HL-60 (cell line): ENCODE measurements around the gene PKDCC.

Experiments
- GABPA ChIP-seq: IDR thresholded peaks from 2 replicates; pipeline ENCODE4 v1.6.1; 2012; ENCODE audit warnings: low read depth
- POLR2AphosphoS5 ChIP-seq: IDR thresholded peaks from 2 replicates; pipeline ENCODE4 v1.6.1; 2012; ENCODE audit warnings: low read depth
- TF ChIP-seq, protein P1 (sequence below): IDR thresholded peaks from one replicate; pipeline ENCODE4 v1.5.1; 2011; ENCODE audit warnings: low read length, control low read depth, inconsistent platforms; ENCODE audit not compliant: insufficient read depth
- TF ChIP-seq, protein P2 (sequence below): IDR thresholded peaks from 2 replicates; pipeline ENCODE4 v1.6.1; 2012; ENCODE audit warnings: low read depth; ENCODE audit not compliant: insufficient replicate concordance

DNA sequence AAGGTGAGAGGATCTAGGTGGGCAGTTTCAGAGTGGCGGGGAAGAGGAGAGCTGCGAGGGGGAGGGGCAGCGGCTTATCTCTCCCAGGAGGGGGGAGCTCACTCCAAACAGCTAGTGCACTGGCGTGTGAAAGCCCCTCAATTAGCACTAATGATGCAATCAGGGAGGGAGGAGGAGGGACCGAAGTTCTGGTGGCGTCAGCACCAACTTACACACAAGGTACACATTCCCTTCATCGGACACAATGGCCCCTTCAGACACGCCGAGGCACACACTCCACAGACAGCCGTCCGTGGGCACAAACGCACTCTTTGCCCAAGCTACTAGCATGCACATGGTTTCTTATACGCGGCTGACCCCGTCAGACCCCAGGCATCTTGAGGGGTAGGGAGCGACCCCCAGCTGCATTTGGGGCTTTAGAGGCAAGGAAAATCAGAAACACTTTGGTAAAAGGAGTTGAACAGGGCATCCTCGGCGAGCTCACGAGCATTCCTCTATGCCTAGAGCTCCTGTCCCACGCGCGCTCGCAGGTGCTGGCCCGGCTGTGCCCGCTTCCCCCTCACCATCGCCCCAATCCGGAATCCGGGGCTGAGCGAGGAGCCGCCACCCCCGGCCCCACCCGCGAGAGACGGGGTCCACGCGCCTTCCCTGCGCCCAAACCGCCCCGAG lies 868 bp upstream of the PKDCC start:
- TF ChIP-seq, protein P1, sequence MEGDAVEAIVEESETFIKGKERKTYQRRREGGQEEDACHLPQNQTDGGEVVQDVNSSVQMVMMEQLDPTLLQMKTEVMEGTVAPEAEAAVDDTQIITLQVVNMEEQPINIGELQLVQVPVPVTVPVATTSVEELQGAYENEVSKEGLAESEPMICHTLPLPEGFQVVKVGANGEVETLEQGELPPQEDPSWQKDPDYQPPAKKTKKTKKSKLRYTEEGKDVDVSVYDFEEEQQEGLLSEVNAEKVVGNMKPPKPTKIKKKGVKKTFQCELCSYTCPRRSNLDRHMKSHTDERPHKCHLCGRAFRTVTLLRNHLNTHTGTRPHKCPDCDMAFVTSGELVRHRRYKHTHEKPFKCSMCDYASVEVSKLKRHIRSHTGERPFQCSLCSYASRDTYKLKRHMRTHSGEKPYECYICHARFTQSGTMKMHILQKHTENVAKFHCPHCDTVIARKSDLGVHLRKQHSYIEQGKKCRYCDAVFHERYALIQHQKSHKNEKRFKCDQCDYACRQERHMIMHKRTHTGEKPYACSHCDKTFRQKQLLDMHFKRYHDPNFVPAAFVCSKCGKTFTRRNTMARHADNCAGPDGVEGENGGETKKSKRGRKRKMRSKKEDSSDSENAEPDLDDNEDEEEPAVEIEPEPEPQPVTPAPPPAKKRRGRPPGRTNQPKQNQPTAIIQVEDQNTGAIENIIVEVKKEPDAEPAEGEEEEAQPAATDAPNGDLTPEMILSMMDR = no peak
- TF ChIP-seq, protein P2, sequence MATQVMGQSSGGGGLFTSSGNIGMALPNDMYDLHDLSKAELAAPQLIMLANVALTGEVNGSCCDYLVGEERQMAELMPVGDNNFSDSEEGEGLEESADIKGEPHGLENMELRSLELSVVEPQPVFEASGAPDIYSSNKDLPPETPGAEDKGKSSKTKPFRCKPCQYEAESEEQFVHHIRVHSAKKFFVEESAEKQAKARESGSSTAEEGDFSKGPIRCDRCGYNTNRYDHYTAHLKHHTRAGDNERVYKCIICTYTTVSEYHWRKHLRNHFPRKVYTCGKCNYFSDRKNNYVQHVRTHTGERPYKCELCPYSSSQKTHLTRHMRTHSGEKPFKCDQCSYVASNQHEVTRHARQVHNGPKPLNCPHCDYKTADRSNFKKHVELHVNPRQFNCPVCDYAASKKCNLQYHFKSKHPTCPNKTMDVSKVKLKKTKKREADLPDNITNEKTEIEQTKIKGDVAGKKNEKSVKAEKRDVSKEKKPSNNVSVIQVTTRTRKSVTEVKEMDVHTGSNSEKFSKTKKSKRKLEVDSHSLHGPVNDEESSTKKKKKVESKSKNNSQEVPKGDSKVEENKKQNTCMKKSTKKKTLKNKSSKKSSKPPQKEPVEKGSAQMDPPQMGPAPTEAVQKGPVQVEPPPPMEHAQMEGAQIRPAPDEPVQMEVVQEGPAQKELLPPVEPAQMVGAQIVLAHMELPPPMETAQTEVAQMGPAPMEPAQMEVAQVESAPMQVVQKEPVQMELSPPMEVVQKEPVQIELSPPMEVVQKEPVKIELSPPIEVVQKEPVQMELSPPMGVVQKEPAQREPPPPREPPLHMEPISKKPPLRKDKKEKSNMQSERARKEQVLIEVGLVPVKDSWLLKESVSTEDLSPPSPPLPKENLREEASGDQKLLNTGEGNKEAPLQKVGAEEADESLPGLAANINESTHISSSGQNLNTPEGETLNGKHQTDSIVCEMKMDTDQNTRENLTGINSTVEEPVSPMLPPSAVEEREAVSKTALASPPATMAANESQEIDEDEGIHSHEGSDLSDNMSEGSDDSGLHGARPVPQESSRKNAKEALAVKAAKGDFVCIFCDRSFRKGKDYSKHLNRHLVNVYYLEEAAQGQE = no peak
- TF ChIP-seq POLR2AphosphoS5 (no peak), GABPA (no peak)
